ENCODE results near the gene ASPHD2. TPM values are rescaled to one million over a fixed set of nuclear protein-coding genes. Genes with fewer than 3 reads are reported as not detected.

The ASPHD2 gene
- total RNA-seq, 1 donor from 2014 or later = 3.4 TPM

- TF ChIP-seq, protein P1, sequence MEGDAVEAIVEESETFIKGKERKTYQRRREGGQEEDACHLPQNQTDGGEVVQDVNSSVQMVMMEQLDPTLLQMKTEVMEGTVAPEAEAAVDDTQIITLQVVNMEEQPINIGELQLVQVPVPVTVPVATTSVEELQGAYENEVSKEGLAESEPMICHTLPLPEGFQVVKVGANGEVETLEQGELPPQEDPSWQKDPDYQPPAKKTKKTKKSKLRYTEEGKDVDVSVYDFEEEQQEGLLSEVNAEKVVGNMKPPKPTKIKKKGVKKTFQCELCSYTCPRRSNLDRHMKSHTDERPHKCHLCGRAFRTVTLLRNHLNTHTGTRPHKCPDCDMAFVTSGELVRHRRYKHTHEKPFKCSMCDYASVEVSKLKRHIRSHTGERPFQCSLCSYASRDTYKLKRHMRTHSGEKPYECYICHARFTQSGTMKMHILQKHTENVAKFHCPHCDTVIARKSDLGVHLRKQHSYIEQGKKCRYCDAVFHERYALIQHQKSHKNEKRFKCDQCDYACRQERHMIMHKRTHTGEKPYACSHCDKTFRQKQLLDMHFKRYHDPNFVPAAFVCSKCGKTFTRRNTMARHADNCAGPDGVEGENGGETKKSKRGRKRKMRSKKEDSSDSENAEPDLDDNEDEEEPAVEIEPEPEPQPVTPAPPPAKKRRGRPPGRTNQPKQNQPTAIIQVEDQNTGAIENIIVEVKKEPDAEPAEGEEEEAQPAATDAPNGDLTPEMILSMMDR (IDR thresholded peaks at IDR 0.05; ENCODE audit: insufficient read depth, low read length, severe bottlenecking) = no peak
- H3K36me3 ChIP-seq (ENCODE audit: control insufficient read depth, insufficient read depth, low read length) = peaks cover 7% of the 10 kb centered on the region
- H3K4me3 ChIP-seq (ENCODE audit: low read depth, low read length) = no peak overlapping the region
- DNase-seq (ENCODE audit: low read depth) (peak; percentile 16), FAIRE-seq (no peak)
- no peaks in the 10 kb centered on the region for H3K27me3 ChIP-seq (ENCODE audit: control insufficient read depth, insufficient read depth, low read length)
Observed at GRCh38 chr22:26485013-26485412, 56.0 kb downstream of the ASPHD2 start.

DNA sequence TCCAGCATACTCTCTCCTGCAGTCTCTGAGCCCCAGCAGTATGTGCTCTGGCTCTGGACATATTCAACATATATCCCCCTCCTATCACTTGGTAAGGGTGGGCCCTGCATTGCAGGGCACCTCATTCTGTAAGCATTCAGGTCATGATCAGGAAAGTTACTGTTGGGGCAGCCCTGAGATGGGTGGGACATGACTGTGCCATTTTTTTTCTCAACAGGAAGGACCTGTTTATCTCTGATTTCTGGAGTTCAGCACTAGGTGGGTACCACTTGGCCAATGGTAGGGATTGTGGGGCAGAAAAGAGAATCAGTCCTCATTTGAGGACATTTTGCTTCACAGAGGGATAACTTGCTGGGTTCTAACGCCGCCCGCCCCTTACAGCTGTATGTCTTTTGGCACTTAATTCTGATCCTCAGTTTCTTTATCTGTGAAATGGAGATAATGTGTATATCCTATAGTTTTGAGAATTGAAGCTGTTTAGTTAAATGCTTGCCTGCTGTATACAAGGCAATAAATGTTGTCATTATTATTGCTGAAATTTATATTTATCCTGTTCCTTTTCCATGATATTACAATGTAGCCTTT, 56.8 kb downstream of the ASPHD2 start:
- H3K4me3 ChIP-seq (ENCODE audit: low read depth, low read length) = no peak overlapping the region
- H3K27me3 ChIP-seq (ENCODE audit: control insufficient read depth, insufficient read depth, low read length) = no peaks in the 10 kb centered on the region
- FAIRE-seq = no peak
- no peak for DNase-seq (ENCODE audit: low read depth)
- TF ChIP-seq, protein P1 (IDR thresholded peaks at IDR 0.05; ENCODE audit: insufficient read depth, low read length, severe bottlenecking) = no peak
- H3K36me3 ChIP-seq (ENCODE audit: control insufficient read depth, insufficient read depth, low read length) = peaks cover 8% of the 10 kb centered on the region

DNA sequence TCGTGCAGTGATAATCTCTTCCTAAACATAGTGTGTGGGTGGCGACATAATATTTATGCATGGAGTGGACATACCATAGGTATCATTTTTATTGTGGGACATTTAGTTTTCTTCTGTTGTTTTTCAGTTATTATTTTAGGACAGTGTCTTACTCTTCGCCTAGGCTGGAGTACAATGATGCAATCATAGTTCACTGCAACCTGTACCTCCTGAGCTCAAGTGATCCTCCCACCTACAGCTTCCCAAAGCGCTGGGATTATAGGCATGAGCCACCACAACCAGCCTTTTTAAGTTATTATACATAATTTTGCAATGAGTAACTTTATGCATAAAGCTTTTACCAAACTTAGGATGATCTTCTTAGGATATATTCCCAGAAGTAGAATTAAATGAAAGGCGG, 57.3 kb downstream of the ASPHD2 start:
- DNase-seq (ENCODE audit: low read depth) (no peak), FAIRE-seq (no peak)
- TF ChIP-seq, protein P1 (IDR thresholded peaks at IDR 0.05; ENCODE audit: insufficient read depth, low read length, severe bottlenecking) = no peak
- H3K27me3 ChIP-seq (ENCODE audit: control insufficient read depth, insufficient read depth, low read length) = no peaks in the 10 kb centered on the region
- H3K4me3 ChIP-seq (ENCODE audit: low read depth, low read length) = no peak overlapping the region
- H3K36me3 ChIP-seq (ENCODE audit: control insufficient read depth, insufficient read depth, low read length) = peaks cover 8% of the 10 kb centered on the region

DNA sequence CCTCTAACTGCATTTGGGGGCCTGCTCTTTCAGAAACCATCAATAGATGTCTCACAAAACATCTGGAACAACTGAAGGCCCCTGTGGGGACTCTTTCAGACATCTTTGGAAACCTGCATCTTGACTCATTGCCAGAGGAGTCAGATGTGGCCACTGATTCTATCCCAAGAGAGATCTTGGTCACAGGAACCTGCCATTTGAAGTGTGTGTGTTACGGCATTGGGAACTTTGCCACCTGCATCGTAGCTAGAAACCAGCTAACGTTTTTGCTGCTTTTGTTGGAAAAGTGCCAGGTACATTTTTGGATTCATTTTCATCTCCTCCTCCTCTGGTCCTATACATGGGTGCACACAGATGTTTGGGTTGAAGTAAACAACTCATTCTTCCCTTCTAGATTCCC, 58.9 kb downstream of the ASPHD2 start:
- TF ChIP-seq, protein P1 (IDR thresholded peaks at IDR 0.05; ENCODE audit: insufficient read depth, low read length, severe bottlenecking) = no peak
- FAIRE-seq (no peak), DNase-seq (ENCODE audit: low read depth) (no peak)
- no peak overlapping the region for H3K4me3 ChIP-seq (ENCODE audit: low read depth, low read length)
- H3K36me3 ChIP-seq (ENCODE audit: control insufficient read depth, insufficient read depth, low read length) = peaks cover 16% of the 10 kb centered on the region
- H3K27me3 ChIP-seq (ENCODE audit: control insufficient read depth, insufficient read depth, low read length) = no peaks in the 10 kb centered on the region

DNA sequence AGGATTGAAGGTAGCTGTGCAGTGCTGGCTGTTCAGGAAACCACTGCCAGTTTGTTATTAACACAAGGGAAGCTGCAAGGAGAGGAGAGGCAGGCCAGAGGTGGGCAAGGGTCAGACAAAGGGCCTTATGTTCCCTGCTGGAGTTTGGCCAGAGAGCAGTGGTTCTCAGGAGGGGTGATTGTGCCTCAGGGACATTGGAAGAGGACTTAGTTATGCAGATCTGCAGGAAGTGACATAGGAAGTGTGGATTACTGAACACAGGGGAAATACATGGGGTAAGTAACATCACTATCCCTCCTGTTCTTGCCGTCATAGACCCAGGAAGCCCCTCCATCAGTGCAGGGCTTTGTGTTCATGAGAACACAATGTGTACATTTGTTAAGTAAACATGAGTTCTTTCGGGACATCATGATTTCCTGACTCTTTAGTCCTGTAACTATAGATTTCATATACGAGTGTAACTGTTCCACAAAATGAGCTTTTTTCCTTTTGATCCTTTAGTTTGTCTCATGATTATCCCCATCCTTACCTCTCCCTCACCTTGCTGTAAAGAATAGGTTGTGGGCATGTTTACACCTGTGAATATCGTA, 60.5 kb downstream of the ASPHD2 start:
- Histone ChIP-seq H3K27me3 (ENCODE audit: control insufficient read depth, insufficient read depth, low read length) (no peaks in the 10 kb centered on the region), H3K4me3 (ENCODE audit: low read depth, low read length) (no peak overlapping the region), H3K36me3 (ENCODE audit: control insufficient read depth, insufficient read depth, low read length) (peaks cover 18% of the 10 kb centered on the region)
- DNase-seq (ENCODE audit: low read depth) (no peak), FAIRE-seq (peak; percentile 18)
- TF ChIP-seq, protein P1 (IDR thresholded peaks at IDR 0.05; ENCODE audit: insufficient read depth, low read length, severe bottlenecking) = no peak

DNA sequence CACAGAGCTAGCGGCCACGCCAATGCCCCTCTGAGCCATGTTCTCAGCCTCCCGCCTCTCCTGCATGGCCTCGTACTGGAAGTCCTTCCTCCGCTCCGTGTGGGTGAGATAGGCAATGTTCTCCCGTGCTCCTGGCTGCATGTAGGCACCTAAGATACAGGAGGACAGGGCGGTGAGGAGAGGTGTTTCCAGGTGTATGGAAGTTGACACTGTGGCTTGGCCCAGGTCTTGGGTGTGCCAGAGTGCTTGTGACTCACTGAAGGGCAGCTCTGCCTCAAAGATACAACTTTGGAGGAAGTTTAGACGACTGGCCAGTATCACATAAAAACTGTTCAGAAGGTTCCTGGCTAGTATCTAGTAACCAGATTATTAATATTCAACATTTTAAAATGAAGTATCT, 63.2 kb downstream of the ASPHD2 start:
- FAIRE-seq (no peak), DNase-seq (ENCODE audit: low read depth) (peak; percentile 45)
- TF ChIP-seq, protein P1 (IDR thresholded peaks at IDR 0.05; ENCODE audit: insufficient read depth, low read length, severe bottlenecking) = no peak
- H3K27me3 ChIP-seq (ENCODE audit: control insufficient read depth, insufficient read depth, low read length) = no peaks in the 10 kb centered on the region
- H3K4me3 ChIP-seq (ENCODE audit: low read depth, low read length) = no peak overlapping the region
- peaks cover 29% of the 10 kb centered on the region for H3K36me3 ChIP-seq (ENCODE audit: control insufficient read depth, insufficient read depth, low read length)

Data from bronchial epithelial cell (primary cell).